GM18517 (cell line): ENCODE data around the gene NFATC2IP.
"Not testable (repeated sequence)": the region's sequence is repeated elsewhere in the genome, so short reads cannot be mapped to it uniquely, and the experiment has no call there.

Source experiments
- ATAC-seq: cut with Tn5 transposase; IDR thresholded peaks from one replicate; pipeline ENCODE4 v1.9.1; 2021; ENCODE audit warnings: mild to moderate bottlenecking, moderate library complexity; ENCODE audit not compliant: unreplicated experiment

NFATC2IP gene

DNA sequence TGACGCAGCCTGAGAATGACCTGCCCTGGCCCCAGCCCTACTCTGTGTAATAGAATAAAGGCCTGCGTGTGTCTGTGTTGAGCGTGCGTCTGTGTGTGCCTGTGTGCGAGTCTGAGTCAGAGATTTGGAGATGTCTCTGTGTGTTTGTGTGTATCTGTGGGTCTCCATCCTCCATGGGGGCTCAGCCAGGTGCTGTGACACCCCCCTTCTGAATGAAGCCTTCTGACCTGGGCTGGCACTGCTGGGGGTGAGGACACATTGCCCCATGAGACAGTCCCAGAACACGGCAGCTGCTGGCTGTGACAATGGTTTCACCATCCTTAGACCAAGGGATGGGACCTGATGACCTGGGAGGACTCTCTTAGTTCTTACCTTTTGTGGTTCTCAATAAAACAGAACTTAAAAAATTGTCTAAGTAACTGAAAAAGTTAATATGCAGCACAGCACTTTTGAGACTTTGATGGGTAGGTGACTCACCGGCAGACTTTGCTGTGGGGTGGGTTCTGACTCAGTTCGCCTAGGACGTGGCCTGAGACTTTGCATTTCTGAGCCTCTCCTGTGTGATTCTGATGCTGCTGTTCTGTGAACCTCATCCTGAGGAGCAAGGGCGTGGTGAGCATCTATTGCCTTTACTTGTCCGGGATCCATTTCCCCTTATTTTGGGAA, 39.8 kb downstream of the NFATC2IP start:
- no peak for ATAC-seq

DNA sequence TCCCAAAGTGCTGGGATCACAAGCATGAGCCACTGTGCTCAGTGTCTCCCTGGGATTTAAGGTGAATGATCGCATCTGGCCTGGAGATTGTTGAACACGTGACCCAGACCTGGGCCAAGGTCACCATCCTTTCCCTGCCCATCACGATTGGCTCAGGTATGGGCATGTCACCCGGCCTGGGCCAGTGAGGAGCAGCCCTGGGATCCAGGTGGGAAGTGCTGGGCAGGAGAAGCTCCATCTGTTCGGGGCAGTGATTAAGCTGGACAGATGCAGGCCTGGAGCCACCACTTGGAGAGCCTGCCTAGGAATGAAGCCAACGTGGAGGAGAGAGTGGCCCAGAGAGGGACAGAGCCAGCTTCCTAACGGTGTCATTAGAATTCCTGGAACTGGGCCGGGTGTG, 41.0 kb downstream of the NFATC2IP start:
- no peak for ATAC-seq

DNA sequence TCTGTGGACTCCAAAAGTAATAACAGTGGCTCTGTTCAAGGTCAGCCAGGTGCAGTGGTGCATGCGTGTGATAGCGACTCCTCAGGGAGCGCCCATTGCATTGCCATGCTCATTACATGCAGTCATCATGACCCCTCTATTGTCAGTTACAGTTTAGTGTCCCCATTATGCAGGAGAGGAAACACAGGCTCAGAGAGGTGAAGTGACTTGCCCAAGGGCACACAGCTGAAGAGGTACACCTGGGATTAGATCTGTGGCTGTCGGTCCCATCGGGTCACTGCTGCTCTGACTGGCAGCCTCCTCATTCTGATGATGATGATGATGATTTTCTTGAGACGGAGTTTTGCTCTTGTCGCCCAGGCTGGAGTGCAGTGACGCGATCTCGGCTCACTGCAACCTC, 41.8 kb downstream of the NFATC2IP start:
- no peak for ATAC-seq

DNA sequence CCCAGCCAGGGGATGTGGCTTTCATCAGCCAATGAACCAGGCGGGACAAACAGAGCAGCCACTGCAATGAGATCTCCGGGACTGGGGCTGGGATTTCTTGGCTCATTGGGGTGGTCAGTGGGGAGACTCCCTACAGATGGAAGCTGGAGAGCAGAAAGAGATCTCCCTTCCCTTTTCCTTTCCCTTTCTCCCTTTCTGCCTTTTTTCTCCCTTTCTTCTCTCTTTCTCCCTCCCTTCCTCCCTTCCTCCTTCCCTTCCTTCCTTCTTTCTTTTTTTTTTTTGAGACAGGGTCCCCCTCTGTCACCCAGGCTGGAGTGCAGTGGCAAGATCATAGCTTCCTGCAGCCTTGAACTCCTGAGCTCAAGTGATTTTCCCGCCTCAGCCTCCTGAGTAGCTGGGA, 48.1 kb downstream of the NFATC2IP start:
- ATAC-seq, result no peak

DNA sequence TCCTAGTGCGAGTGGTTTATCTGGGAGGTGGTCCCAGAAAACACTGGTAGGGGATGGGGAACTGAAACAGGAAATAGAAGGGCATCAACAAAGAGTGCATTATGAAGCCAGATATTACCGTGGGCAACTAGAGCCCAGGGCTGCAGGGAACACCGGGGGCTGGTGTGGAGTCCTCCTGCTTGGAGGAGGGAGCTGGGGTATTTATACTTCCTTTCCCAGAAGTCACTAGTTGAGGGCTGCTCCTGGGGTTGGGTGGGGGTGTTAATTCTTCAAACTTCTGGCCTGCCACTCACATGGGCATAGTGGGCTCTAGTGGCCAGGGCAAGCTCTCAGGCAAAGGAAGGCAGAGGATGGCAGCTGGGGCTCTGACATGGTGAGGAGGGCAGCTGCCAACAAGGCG, 48.8 kb downstream of the NFATC2IP start:
- no peak for ATAC-seq

DNA sequence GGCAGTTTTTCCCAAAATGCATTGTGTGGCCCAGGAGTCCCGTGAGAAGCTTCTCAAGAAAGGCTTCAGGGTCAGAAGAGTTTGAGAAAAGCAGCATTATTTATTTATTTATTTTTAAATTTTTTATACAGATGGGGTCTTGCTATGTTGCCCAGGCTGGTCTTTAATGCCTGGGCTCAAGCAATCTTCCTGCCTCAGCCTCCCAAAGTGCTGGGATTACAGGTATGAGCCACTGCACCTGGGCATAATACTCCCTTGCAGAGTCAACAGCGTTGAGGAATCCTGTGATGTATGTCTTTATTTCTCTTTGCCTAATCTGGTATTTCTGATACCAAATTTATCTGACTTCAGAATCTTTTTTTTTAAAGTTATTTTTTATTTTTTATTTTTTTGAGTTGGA, 49.3 kb downstream of the NFATC2IP start:
- no peak for ATAC-seq

DNA sequence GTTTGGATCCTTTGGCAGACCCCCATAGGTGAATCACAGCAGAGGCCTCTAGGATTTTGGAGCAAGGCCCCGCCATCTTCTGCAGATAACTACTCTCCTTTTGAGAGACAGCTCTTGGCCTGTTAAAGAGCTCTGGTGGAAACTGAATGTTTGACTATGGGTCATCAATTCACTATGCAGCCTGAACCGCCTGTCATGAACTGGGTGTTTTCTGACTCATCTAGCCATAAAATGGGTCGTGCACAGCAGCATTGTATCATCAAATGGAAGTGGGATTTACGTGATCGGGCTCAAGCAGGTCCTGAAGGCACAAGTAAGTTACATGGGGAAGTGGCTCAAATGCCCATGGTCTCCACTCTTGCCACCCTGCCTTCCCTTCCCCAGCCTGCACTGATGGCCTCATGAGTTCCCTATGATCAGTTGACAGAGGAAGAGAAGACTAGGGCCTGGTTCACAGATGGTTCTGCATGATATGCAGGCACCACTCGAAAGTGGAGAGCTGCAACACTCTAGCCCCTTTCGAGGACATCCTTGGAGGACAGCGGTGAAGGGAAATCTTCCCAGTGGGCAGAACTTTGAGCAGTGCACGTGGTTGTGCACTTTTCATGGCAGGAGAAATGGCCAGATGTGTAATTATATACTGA, 53.9 kb downstream of the NFATC2IP start:
- ATAC-seq, result not testable (repeated sequence)

DNA sequence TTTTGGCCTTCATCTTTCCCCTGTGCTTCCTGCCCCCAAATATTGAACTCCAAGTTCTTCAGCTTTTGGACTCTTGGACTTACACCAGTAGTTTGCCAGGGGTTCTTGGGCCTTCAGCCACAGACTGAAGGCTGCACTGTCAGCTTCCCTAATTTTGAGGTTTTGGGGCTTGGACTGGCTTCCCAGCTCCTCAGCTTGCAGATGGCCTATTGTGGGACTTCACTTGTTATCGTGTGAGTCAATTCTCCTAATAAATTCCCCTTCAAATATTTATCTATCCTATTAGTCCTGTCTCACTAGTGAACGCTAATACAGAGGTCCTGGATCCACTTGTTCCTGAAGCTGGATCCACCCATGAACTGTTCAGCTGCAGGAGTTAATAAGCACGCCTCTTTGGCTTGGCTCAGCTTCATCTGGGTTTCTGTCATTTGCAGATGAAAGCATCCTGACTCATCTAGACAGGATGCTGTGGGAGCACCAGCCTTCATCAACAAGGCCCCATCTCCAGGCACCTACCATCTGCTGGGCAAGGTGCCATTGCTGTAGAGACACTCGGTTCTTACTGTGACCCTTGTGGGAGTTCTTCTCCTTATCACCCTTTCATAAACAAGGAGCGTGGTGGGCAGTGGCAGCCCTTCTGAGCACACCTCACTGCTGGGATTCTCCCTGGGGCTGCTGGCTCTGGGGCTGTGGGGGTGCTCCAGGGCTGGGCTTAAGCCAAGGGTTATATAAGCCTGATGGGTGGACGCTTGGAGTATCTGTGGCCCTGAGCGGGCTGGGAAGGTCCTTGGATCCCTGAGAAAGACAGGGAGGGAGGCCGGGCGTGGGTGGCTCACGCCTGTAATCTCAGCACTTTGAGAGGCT, 57.2 kb downstream of the NFATC2IP start:
- no peak for ATAC-seq

DNA sequence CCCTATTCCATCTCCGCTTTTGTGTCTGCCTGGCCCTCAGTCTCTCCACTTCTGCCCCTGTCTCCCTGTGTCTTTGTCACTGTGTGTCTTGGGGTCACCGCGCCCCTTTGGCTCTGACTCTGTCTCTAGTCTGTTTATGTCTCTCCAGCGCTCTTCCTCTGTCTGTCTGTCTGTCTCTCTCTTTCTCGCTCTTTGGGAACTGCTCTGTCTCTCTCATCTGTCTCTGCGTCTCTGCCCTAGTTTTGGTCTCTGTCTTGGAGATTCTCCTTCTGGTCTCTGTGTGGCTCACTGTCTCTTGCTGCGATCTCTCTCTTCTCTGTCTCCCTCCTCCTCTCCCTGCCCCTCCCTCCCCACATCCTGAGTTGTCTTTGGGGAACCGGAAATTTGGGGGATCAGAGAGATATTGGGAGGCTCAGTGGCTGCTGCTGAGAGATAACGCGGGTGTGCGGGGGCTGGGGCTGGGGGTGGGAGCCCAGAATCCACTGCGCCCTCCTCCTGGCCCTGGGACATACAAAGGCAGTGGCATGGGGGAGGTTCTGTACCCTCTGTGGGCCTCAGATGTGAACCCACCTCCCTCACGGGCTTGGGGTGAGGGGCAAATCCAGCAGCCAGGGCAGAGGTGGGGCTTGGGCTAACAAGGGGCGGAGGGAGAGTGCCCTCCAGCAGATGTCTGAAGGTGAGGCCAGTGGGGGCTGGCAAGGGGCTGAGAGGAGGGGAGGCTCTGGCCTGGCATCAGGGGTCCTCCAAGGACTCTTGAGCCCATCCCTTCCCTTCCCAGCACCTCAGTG, 58.5 kb downstream of the NFATC2IP start:
- no peak for ATAC-seq

DNA sequence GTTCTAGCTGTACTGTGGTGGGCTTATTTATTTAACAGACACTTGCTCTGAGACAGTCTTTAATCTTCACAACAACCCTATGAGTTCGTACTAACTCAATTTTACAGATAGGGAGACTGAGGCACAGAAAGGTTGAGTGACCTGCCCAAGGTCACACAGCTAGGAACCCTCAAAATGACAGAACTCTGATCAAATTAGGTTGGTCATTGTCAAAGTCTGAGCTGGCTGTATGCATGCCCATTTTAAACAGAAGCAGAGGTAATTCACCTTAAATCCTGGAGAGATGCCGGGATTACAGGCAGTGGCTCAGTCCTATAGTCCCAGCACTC, 59.1 kb downstream of the NFATC2IP start:
- no peak for ATAC-seq

DNA sequence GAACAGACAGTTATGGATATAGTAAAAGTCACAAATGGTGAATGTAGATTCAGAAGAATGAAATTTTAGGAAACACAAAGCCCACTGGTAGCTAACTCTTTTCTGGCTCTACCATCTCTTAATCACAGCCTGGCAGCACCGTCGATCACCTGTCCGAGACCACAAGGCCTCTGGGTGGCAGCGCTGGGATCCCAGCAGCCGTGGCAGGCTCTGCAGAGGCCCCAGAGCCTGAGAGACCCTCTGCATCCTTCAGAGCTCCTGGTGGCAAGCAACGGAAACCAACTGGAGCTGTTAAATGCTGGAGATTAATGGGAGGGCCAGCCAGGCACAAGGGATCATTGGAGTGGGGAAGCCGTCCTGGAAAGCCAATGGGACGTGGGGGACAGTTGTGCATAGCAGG, 60.4 kb downstream of the NFATC2IP start:
- no peak for ATAC-seq

DNA sequence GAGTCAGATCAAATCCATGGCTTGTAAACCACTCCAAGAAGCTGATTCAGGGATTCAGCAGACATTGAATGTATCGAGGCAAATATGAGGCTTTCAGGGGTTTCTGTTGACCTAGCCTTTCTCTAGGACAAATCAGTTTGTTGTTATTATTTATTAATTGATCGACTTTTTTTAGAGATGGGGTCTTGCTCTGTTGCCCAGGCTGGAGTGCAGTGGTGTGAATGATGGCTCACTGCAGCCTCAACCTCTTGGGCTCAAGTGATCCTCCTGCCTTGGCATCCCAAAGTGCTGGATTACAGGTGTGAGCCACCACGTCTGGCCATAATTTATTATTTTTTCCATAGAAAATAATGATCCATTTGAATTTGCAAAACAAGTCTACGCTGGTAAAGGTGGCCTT, 61.1 kb downstream of the NFATC2IP start:
- no peak for ATAC-seq

DNA sequence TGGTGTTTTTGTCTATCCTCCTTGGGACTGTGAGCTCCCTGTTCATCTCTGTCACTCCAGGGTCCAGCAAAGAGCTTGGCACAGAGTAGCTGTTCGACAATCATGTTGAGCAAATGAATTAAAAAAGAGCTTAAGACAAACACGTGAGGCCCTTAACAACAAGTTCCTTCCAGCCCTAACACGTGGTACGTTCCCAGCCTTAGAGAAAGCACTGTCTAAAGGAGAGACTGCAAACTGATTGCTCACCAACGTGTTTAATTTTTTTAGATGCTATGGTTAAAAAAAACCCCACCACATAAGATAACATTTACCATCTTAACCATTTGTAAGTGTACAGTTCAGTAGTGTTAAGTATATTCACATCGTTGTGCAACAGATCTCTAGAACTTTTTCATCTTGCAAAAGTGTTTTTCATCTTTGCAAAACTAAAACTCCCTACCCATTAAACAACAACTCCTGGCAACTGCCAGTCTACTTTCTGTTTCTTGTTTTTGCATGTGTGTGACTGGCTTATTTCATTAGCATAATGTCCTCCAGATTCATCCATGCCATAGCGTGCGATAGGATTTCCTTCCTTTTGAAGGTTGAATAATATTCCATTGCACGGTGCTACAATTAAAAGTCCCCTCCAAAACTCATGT, 62.3 kb downstream of the NFATC2IP start:
- no peak for ATAC-seq

DNA sequence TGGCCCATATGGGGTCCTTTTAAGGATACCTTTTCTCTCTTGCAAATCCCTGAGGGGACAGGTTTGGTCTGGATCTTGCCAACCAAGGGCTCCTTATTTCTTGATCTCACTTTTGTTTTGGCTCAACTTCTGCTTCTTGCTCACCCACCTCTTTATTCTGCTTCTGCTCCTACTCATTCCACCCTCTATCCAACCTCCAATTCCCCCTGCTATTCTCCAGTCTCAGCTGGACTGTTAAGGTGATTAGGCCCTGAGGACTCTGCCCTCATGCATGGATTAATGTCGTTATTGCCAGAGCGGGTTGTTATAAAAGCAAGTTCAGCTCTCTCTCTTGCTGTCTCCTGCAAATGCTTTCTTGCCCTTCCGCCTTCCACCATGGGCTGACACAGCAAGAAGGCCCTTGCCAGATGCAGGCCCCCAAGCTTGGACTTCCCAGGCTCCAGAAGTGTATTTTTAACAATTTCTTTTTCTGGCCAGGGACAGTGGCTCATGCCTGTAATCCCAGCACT, 63.9 kb downstream of the NFATC2IP start:
- ATAC-seq, result no peak
